ENCODE data around the gene AKAP8.
"Not testable (repeated sequence)": the region's sequence is repeated elsewhere in the genome, so short reads cannot be mapped to it uniquely, and the experiment has no call there.

- TF ChIP-seq SUZ12 (IDR thresholded peaks at IDR 0.05; ENCODE audit: extremely low read depth, insufficient read depth, insufficient read length); ZNF274 (IDR thresholded peaks at IDR 0.05; ENCODE audit: low read depth, low read length): not testable (repeated sequence)
These were observed 15.7 kb upstream of the AKAP8 start for GRCh38 chr19:15395251-15395650.

All from NT2/D1 (cell line).